Measurements from ENCODE around the gene ALK. TPM values are rescaled to one million over a fixed set of nuclear protein-coding genes. Genes with fewer than 3 reads are reported as not detected.

Gene ALK
- total RNA-seq, 1 experiment from 2014 or later: 0.07 TPM

- Mint-ChIP-seq H3K4me1 (ENCODE audit: insufficient read depth, unreplicated experiment) (no peaks in the 10 kb centered on the region), H3K4me3 (ENCODE audit: unreplicated experiment) (no peak overlapping the region), H3K27me3 (ENCODE audit: insufficient read depth, unreplicated experiment) (peaks cover 48% of the 10 kb centered on the region), H3K9me3 (ENCODE audit: unreplicated experiment) (no peaks in the 10 kb centered on the region), H3K27ac (ENCODE audit: low read depth, unreplicated experiment) (no peak overlapping the region), H3K36me3 (ENCODE audit: insufficient read depth, unreplicated experiment) (no peaks in the 10 kb centered on the region)
- POLR2A ChIA-PET: no interaction called here
- CTCF ChIA-PET: interaction anchor here (0.9 kb wide), 1 partner anchor 67 kb away, joined by 3 read pairs; no protein-coding TSS in a partner anchor
- intact Hi-C loops (cut with micrococcal nuclease): no loop called here
- no peak for TF ChIP-seq CTCF (IDR thresholded peaks at IDR 0.05; ENCODE audit: unreplicated experiment)
- DNase-seq (ENCODE audit: unreplicated experiment): no peak
- no TSS peak for BruUV-seq (replicated peaks)
These were observed 679.3 kb downstream of the ALK start for GRCh38 chr2:29241955-29242565.

- POLR2A ChIA-PET: no interaction called here
- no peaks in the 10 kb centered on the region for H3K4me1 Mint-ChIP-seq (ENCODE audit: insufficient read depth, unreplicated experiment)
- intact Hi-C loops (cut with micrococcal nuclease): no loop called here
- peaks cover 55% of the 10 kb centered on the region for H3K27me3 Mint-ChIP-seq (ENCODE audit: insufficient read depth, unreplicated experiment)
- CTCF ChIA-PET: interaction anchor here (0.6 to 1.0 kb wide), 2 partner anchors 212 to 600 kb away, joined by 3 to 4 read pairs; no protein-coding TSS in a partner anchor
- H3K4me3 Mint-ChIP-seq (ENCODE audit: unreplicated experiment): no peak overlapping the region
- BruUV-seq (replicated peaks): no TSS peak
- H3K27ac Mint-ChIP-seq (ENCODE audit: low read depth, unreplicated experiment): no peak overlapping the region
- TF ChIP-seq CTCF (IDR thresholded peaks at IDR 0.05; ENCODE audit: unreplicated experiment): no peak
- no peaks in the 10 kb centered on the region for H3K9me3 Mint-ChIP-seq (ENCODE audit: unreplicated experiment)
- no peaks in the 10 kb centered on the region for H3K36me3 Mint-ChIP-seq (ENCODE audit: insufficient read depth, unreplicated experiment)
- no peak for DNase-seq (ENCODE audit: unreplicated experiment)
These were observed 680.0 kb downstream of the ALK start for GRCh38 chr2:29241341-29241740.

- no TSS peak for BruUV-seq (replicated peaks)
- POLR2A ChIA-PET: no interaction called here
- Mint-ChIP-seq H3K27ac (ENCODE audit: low read depth, unreplicated experiment) (no peak overlapping the region), H3K27me3 (ENCODE audit: insufficient read depth, unreplicated experiment) (peaks cover 58% of the 10 kb centered on the region), H3K4me1 (ENCODE audit: insufficient read depth, unreplicated experiment) (no peaks in the 10 kb centered on the region), H3K36me3 (ENCODE audit: insufficient read depth, unreplicated experiment) (no peaks in the 10 kb centered on the region), H3K4me3 (ENCODE audit: unreplicated experiment) (no peak overlapping the region), H3K9me3 (ENCODE audit: unreplicated experiment) (no peaks in the 10 kb centered on the region)
- CTCF ChIA-PET: interaction anchor here (1.0 kb wide), 1 partner anchor 600 kb away, joined by 3 read pairs; no protein-coding TSS in a partner anchor
- no peak for TF ChIP-seq CTCF (IDR thresholded peaks at IDR 0.05; ENCODE audit: unreplicated experiment)
- no peak for DNase-seq (ENCODE audit: unreplicated experiment)
- intact Hi-C loops (cut with micrococcal nuclease): no loop called here
These were observed 680.8 kb downstream of the ALK start for GRCh38 chr2:29240601-29241000.

- ChIA-PET CTCF (interaction anchor here (0.7 to 1.8 kb wide), 19 partner anchors 10 to 787 kb away, joined by 3 to 11 read pairs (median 4); no protein-coding TSS in a partner anchor), POLR2A (interaction anchor here (0.7 to 1.2 kb wide), 2 partner anchors 15 to 287 kb away, joined by 3 to 5 read pairs; no protein-coding TSS in a partner anchor)
- no TSS peak for BruUV-seq (replicated peaks)
- H3K9me3 Mint-ChIP-seq (ENCODE audit: unreplicated experiment): no peaks in the 10 kb centered on the region
- H3K27me3 Mint-ChIP-seq (ENCODE audit: insufficient read depth, unreplicated experiment): peaks cover 65% of the 10 kb centered on the region
- H3K4me3 Mint-ChIP-seq (ENCODE audit: unreplicated experiment): no peak overlapping the region
- TF ChIP-seq CTCF (IDR thresholded peaks at IDR 0.05; ENCODE audit: unreplicated experiment): no peak
- H3K27ac Mint-ChIP-seq (ENCODE audit: low read depth, unreplicated experiment): no peak overlapping the region
- no peaks in the 10 kb centered on the region for H3K36me3 Mint-ChIP-seq (ENCODE audit: insufficient read depth, unreplicated experiment)
- intact Hi-C loops (cut with micrococcal nuclease): loop anchor here (2.0 to 10.0 kb wide), 3 partner anchors 601 to 833 kb away; no protein-coding TSS in a partner anchor
- no peaks in the 10 kb centered on the region for H3K4me1 Mint-ChIP-seq (ENCODE audit: insufficient read depth, unreplicated experiment)
- DNase-seq (ENCODE audit: unreplicated experiment): no peak
These were observed 682.0 kb downstream of the ALK start for GRCh38 chr2:29239209-29239960.

All from MCF 10A (cell line).